B cell (primary cell): Measurements from ENCODE around the gene KIF15. TPM values are rescaled to one million over a fixed set of nuclear protein-coding genes. Genes with fewer than 3 reads are reported as not detected.

Experiments used
- ATAC-seq: fragments of 200-7000 bp; cut with Tn5 transposase; one replicate; pipeline ENCODE4 v1.10.0; 2021; ENCODE audit warnings: low read depth, mild to moderate bottlenecking, moderate number of reproducible peaks, moderate library complexity
- CTCF ChIA-PET: fragments of 350-600 bp; sonication (Branson Sonifier 250); formaldehyde crosslinking; loops from one replicate; lab custom pipeline; 2021; ENCODE audit warnings: antibody characterized with exemption, inconsistent platforms; lab: Charles Lee
- POLR2A ChIA-PET: fragments of 350-600 bp; sonication (Branson Sonifier 250); formaldehyde crosslinking; loops from one replicate; lab custom pipeline; 2021; ENCODE audit warnings: antibody characterized with exemption; lab: Charles Lee
- DNase-seq: peaks from one replicate; pipeline ENCODE4 v3.0.0; 2013
- H2AFZ ChIP-seq: 2 replicates; pipeline ENCODE4 v1.6.1; 2012; ENCODE audit warnings: mild to moderate bottlenecking, low read depth, low read length; ENCODE audit not compliant: insufficient read depth, poor library complexity, severe bottlenecking
- H3K27ac ChIP-seq, 2 donors: 1 replicate in 1 of 2; 2 replicates in 1 of 2; pipeline ENCODE4 v1.5.1; 2012 to 2013; ENCODE audit warnings: low read length in 2 of 2, mild to moderate bottlenecking in 2 of 2, moderate library complexity in 1 of 2
- H3K27me3 ChIP-seq, 4 experiments: fragments of 200-600 bp in 1 of 4; sonication (generic) in 1 of 4; replicated peaks in 1 of 4; 1 replicate in 2 of 4; 2 replicates in 2 of 4; pipeline versions ENCODE4 v1.6.1 to v1.7.0; 2013 to 2016; ENCODE audit warnings: low read length in 3 of 4, mild to moderate bottlenecking in 2 of 4, mixed read lengths in 1 of 4, moderate library complexity in 1 of 4; ENCODE audit not compliant: insufficient read depth in 4 of 4, control insufficient read depth in 3 of 4; ENCODE audit errors: control extremely low read depth in 1 of 4
- H3K36me3 ChIP-seq, 2 experiments: replicated peaks in 1 of 2; 1 replicate in 1 of 2; 2 replicates in 1 of 2; pipeline versions ENCODE4 v1.6.1 to v1.7.1; 2013; ENCODE audit warnings: low read length in 1 of 2; ENCODE audit not compliant: insufficient read depth in 2 of 2, control insufficient read depth in 1 of 2; ENCODE audit errors: control extremely low read depth in 1 of 2, extremely low read depth in 1 of 2
- H3K4me1 ChIP-seq, 2 donors: fragments of 200-600 bp in 1 of 2; sonication (generic) in 1 of 2; 1 replicate in 1 of 2; 2 replicates in 1 of 2; pipeline versions ENCODE4 v1.5.1 to v1.6.1; 2013 to 2017; ENCODE audit warnings: low read length in 2 of 2; ENCODE audit not compliant: control insufficient read depth in 2 of 2, insufficient read depth in 2 of 2
- H3K4me2 ChIP-seq: replicated peaks from 2 replicates; pipeline ENCODE3; 2012; ENCODE audit warnings: mild to moderate bottlenecking, low read depth, low read length; ENCODE audit not compliant: poor library complexity, severe bottlenecking
- H3K4me3 ChIP-seq, 5 experiments: fragments of 200-600 bp in 1 of 5; sonication (generic) in 1 of 5; 1 replicate in 3 of 5; 2 replicates in 2 of 5; pipeline versions ENCODE4 v1.5.1 to v1.7.0; 2011 to 2016; ENCODE audit warnings: low read length in 4 of 5, mild to moderate bottlenecking in 4 of 5, low read depth in 2 of 5, control low read depth in 1 of 5, moderate library complexity in 1 of 5; ENCODE audit not compliant: insufficient read depth in 1 of 5; ENCODE audit errors: control extremely low read depth in 1 of 5, extremely low read depth in 1 of 5
- H3K79me2 ChIP-seq: fragments of 200-600 bp; sonication (generic); one replicate; pipeline ENCODE4 v1.6.0; 2016; ENCODE audit warnings: low read length; ENCODE audit not compliant: control insufficient read depth, insufficient read depth
- H3K9ac ChIP-seq: fragments of 200-600 bp; sonication (generic); 2 replicates; pipeline ENCODE4 v1.6.1; 2017; ENCODE audit warnings: mild to moderate bottlenecking, low read length, moderate library complexity
- H3K9me3 ChIP-seq, 3 donors: one replicate each; pipeline versions ENCODE4 v1.6.1 to v1.7.1; 2013; ENCODE audit warnings: low read length in 2 of 3; ENCODE audit not compliant: control insufficient read depth in 2 of 3, insufficient read depth in 1 of 3; ENCODE audit errors: control extremely low read depth in 1 of 3
- H4K20me1 ChIP-seq: 2 replicates; pipeline ENCODE4 v1.6.0; 2012; ENCODE audit warnings: mild to moderate bottlenecking, low read length; ENCODE audit not compliant: insufficient read depth, control insufficient read depth, poor library complexity, severe bottlenecking
- H3K27ac Mint-ChIP-seq: one replicate; pipeline ENCODE4 v1.8.0; 2021; ENCODE audit warnings: mixed read lengths
- H3K27me3 Mint-ChIP-seq: one replicate; pipeline ENCODE4 v1.8.0; 2021; ENCODE audit warnings: mixed read lengths
- H3K4me1 Mint-ChIP-seq: one replicate; pipeline ENCODE4 v1.8.0; 2021; ENCODE audit warnings: mixed read lengths
- H3K4me3 Mint-ChIP-seq: one replicate; pipeline ENCODE4 v1.8.0; 2021; ENCODE audit warnings: mixed read lengths
- H3K9me3 Mint-ChIP-seq: one replicate; pipeline ENCODE4 v1.8.0; 2022; ENCODE audit warnings: mixed read lengths; ENCODE audit not compliant: insufficient read depth
- EZH2 ChIP-seq: IDR thresholded peaks from 2 replicates; pipeline ENCODE4 v1.6.1; 2012; ENCODE audit warnings: borderline replicate concordance, low read depth, mild to moderate bottlenecking, moderate library complexity, low read length; ENCODE audit not compliant: insufficient read depth, poor library complexity, severe bottlenecking
- WGBS: methylation state at CpG from one replicate; pipeline ENCODE4 v1.1.5; 2013; ENCODE audit warnings: missing lambda C conversion rate; ENCODE audit not compliant: insufficient coverage; 5-methylcytosine and 5-hydroxymethylcytosine counted together
- intact Hi-C: fragments of 100-400 bp; cut with micrococcal nuclease; formaldehyde crosslinking; loops from one replicate; pipeline ENCODE4 v1.10.0; 2022
- polyA plus RNA-seq: library from polyadenylated mRNA; depleted of rRNA; stranded (reverse); fragments of >200 nt; gene quantifications from 2 replicates; pipeline ENCODE4 v1.2.3, GENCODE V29; 2012
- total RNA-seq, 2 donors: library from RNA; stranded (reverse); fragments of 120-200 nt in 1 of 2; gene quantifications; 1 replicate in 1 of 2; 2 replicates in 1 of 2; pipeline versions ENCODE4 v1.2.3 to v1.2.4, GENCODE V29; 2013 to 2022
- TF ChIP-seq, protein P1 (sequence below): fragments of 200-600 bp; IDR thresholded peaks from one replicate; pipeline ENCODE4 v1.8.0; 2022; ENCODE audit warnings: antibody characterized with exemption, mild to moderate bottlenecking

Gene KIF15
- total and polyA plus RNA-seq, 2 donors (not counting 1 experiment from before 2014, with no cell fraction given): 0.28 to 1.4 TPM

DNA sequence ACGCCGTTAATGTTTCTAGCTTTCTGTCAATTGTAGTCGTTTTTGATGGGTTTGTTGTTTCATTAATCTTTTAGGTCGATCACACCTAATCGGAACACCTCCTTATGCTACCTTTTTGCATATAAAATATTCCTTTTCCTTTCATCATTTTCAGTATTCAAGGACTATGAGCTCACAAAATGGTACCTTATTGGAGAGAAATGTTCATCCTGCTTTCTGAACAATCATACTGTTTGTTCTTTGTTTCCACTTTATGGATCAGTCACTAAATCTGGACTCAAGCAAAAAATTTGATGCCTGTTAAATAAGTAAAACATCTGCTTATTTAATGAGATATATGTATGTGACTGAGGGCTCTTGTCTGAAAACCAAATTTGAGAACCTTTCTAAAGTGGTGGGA is 1.1 kb downstream of the KIF15 start:
- H3K9me3 ChIP-seq: peaks cover 0 to 13% (median 3%) of the 10 kb centered on the region in 3 donors
- H3K4me3 Mint-ChIP-seq: peak overlapping the region; percentile 93
- ChIA-PET CTCF (no interaction called here), POLR2A (interaction anchor here (0.7 to 1.5 kb wide), 3 partner anchors 178 to 425 kb away, joined by 3 read pairs; no protein-coding TSS in a partner anchor)
- H3K4me3 ChIP-seq: no peak overlapping the region
- whole genome bisulfite sequencing: no CpG with 5 or more reads among the region's 5 CpGs
- ATAC-seq (no peak), DNase-seq (no peak)
- peaks cover 1 to 4% of the 10 kb centered on the region in 2 experiments for H3K36me3 ChIP-seq
- peaks cover 51% of the 10 kb centered on the region for H3K79me2 ChIP-seq
- H3K4me1 ChIP-seq: peaks cover 6 to 15% of the 10 kb centered on the region in 2 donors
- H3K9me3 Mint-ChIP-seq: peaks cover 2% of the 10 kb centered on the region
- TF ChIP-seq, protein P1, sequence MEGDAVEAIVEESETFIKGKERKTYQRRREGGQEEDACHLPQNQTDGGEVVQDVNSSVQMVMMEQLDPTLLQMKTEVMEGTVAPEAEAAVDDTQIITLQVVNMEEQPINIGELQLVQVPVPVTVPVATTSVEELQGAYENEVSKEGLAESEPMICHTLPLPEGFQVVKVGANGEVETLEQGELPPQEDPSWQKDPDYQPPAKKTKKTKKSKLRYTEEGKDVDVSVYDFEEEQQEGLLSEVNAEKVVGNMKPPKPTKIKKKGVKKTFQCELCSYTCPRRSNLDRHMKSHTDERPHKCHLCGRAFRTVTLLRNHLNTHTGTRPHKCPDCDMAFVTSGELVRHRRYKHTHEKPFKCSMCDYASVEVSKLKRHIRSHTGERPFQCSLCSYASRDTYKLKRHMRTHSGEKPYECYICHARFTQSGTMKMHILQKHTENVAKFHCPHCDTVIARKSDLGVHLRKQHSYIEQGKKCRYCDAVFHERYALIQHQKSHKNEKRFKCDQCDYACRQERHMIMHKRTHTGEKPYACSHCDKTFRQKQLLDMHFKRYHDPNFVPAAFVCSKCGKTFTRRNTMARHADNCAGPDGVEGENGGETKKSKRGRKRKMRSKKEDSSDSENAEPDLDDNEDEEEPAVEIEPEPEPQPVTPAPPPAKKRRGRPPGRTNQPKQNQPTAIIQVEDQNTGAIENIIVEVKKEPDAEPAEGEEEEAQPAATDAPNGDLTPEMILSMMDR: no peak
- TF ChIP-seq EZH2: no peak
- H3K9ac ChIP-seq: no peak overlapping the region
- peak overlapping the region; percentile 95 for H2AFZ ChIP-seq
- peak overlapping the region; percentile 98 for H3K4me2 ChIP-seq
- H3K27ac Mint-ChIP-seq: no peak overlapping the region
- H3K27ac ChIP-seq: no peak overlapping the region
- no peaks in the 10 kb centered on the region for H3K27me3 ChIP-seq
- H4K20me1 ChIP-seq: no peaks in the 10 kb centered on the region
- peaks cover 19% of the 10 kb centered on the region for H3K4me1 Mint-ChIP-seq
- intact Hi-C loops: loop anchor here (5.0 kb wide), 2 partner anchors 1140 to 1990 kb away; partner anchors contain the start of genes ANO10 and CCDC13
- no peaks in the 10 kb centered on the region for H3K27me3 Mint-ChIP-seq

DNA sequence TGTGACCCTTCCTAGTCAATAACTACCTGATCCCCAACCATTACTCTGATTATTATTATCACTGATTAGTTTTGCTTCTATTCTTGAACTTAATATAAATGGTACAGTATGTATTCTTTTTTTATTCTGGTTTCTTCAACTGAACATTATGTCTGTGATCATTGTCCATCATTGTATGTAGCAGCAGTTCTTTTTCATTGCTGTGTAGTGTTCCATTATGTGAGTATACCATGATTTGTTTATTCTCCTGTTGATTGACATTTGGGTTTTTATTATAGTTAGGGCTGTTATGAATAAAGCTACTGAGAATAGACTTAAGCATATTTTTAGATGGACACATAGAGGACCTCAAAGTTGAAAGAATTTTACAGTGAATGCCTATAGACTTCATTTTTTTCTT is 2.7 kb downstream of the KIF15 start:
- H3K36me3 ChIP-seq: peaks cover 0 to under 1% of the 10 kb centered on the region in 2 experiments
- DNase-seq (no peak), ATAC-seq (no peak)
- Mint-ChIP-seq H3K9me3 (no peaks in the 10 kb centered on the region), H3K4me1 (peaks cover 16% of the 10 kb centered on the region), H3K27me3 (no peaks in the 10 kb centered on the region), H3K27ac (no peak overlapping the region), H3K4me3 (no peak overlapping the region)
- no peaks in the 10 kb centered on the region for H3K27me3 ChIP-seq
- no peak for TF ChIP-seq EZH2
- TF ChIP-seq, protein P1: no peak
- H4K20me1 ChIP-seq: no peaks in the 10 kb centered on the region
- no peak overlapping the region for H3K27ac ChIP-seq
- POLR2A ChIA-PET: no interaction called here
- intact Hi-C loops: loop anchor here (5.0 kb wide), 2 partner anchors 1142 to 1992 kb away; partner anchors contain the start of genes ANO10 and CCDC13
- no peak overlapping the region for H3K4me2 ChIP-seq
- no peak overlapping the region for H3K4me3 ChIP-seq
- no peak overlapping the region for H3K9ac ChIP-seq
- H3K79me2 ChIP-seq: peaks cover 52% of the 10 kb centered on the region
- H3K9me3 ChIP-seq: peaks cover 0 to 9% (median 1%) of the 10 kb centered on the region in 3 donors
- peaks cover 6 to 15% of the 10 kb centered on the region in 2 donors for H3K4me1 ChIP-seq
- CTCF ChIA-PET: no interaction called here
- no peak overlapping the region for H2AFZ ChIP-seq
